HG02973 (cell line): ENCODE data around the gene PABPN1L.

Source experiments
- ATAC-seq: cut with Tn5 transposase; IDR thresholded peaks from one replicate; pipeline ENCODE4 v1.9.1; 2021; ENCODE audit warnings: moderate library complexity; ENCODE audit not compliant: unreplicated experiment

Gene PABPN1L

DNA sequence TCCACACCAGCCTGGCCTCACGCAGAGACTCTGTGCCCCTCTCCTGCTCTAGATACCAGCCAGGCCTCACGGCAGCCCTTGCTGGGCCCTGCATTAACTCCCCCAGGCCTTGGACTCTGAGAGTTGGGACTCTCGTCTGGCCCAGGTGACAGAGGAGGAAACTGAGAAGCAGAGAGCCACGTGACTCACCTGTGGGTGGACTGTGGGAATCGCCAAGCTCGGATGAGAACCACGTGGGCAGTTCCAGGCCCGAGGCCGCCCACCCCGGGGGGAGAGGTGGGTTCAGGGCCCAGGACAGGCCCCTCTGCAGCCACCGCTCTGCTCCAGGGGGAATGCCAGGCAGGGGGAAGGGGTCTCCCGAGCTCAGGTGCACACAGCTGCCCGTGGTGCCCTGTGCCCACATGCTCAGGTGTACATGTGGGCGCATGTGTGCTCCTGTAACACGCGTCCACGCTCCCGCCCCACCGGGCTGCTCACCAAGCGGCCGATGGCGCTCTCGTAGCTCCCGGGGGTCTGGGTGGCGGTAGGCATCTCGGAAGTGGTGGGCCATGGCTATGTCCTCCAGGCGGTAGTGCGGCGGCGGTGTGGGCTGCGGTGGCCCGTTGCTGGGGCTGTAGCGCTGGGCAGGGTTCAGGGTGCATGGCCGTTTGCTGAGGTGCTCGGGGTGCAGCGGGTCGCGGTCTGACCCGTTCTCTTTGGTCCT, 18.3 kb upstream of the PABPN1L start:
- ATAC-seq, result no peak

DNA sequence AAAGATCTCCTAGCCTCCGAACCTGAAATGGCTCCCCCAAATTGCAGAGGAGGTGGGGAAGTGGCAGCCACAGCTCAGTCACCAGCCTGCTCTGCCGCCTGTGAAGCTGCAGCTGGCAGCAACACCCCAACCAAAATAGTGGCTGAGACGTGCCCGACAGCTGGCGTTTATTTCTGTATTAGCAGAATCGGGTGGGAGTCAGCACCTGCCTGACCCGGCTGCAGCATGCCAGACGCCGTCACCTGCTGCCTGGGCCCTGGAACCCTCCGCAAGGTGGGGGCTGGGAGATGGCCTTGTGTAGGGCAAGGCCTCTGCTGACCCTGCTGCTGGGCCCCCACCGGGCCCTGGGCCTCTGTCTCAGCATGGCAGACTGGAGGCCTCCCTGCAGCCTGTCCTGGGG, 17.5 kb upstream of the PABPN1L start:
- no peak for ATAC-seq

DNA sequence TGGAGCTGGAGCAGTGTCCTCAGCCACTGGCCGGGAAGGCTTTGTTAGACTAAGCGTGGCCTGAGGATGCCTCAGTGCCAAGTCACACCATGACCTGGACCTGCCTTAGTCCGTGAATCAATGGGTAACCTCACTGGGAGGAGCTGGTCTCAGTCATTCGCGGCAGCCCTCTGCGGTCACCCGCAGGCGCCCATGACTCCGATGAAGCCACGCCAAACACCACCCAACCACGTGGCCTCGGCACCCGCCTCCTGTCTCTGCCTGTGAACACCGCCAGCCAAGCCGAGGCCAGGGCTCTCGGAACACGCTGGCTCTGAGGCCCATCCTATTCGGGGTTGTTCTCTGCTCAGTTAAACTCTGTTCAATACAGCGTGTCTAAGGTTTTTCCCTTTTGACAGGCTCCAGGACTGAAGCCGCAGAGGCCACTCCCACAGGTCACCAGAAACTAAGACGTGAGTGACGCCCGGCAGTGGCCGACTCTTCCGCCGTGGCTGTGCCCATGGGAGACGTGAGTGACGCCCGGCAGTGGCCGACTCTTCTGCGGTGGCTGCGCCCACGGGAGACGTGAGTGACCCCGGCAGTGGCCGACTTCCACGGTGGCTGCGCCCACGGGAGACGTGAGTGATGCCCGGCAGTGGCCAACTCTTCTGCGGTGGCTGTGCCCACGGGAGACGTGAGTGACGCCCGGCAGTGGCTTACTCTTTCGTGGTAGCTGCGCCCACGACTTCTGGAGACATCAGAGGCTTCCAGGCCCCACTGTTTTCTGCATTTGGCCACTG, 16.8 kb upstream of the PABPN1L start:
- no peak for ATAC-seq

DNA sequence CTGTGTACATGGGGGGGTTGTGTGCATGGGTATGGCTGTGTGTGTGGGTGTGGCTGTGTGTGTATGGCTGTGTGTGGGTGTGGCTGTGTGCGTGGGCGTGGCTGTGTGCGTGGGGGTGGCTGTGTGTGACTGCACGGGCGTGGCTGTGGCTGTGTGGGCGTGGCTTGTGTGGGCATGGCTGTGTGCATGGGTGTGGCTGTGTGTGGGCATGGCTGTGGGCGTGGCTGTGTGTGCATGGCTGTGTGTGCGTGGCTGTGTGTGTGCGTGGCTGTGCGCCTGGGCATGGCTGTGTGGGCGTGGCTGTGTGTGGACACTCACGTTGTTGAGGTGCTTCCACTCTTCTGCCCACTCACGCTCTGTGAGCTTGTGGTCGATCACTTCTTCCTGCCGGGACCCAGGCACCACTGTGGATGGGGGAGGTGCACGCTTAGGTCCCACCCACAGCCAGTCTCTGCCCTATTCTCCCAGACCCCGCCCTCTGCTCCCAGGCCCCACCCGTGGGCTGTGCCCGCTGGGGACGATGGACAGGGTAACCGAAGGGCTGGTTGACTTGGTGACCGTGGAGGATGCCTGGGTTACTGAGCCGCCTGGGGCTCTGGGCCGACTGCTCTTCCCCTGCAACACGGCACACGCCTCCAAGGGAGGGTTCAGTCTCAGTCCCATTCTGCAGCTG, 16.0 kb upstream of the PABPN1L start:
- ATAC-seq, result no peak

DNA sequence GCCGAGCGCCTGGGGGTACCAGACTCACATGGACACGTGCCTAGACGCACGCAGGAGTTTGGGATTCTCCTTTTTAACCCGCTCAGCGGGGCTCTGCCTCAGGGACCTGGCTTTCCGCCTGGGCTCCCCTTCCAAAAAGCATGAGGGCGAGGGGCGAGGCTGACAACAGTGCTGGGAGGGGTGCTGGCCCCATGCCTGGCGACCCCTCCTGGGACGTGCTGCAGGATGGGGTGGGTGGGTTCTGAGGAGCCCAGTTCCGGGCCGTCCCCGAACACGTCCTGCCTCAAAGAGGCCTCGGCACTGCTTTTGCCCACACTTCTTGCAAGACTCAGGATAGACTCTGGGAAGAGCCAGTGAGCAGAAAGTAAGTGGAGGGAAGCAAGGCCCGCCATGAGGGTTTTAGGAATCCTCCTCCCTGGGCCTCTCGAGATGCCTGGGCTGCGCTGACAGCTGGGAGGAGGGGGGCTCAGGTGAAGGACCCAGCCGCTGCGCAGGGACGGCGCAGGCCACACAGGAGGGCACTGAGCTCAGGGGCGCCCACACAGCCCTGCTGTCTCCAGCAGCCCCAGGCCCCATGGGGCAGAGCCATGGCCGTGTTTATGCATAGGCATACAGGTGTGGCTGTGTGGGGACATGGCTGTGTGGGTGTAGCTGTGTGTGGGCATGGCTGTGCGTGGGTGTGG, 15.4 kb upstream of the PABPN1L start:
- no peak for ATAC-seq

DNA sequence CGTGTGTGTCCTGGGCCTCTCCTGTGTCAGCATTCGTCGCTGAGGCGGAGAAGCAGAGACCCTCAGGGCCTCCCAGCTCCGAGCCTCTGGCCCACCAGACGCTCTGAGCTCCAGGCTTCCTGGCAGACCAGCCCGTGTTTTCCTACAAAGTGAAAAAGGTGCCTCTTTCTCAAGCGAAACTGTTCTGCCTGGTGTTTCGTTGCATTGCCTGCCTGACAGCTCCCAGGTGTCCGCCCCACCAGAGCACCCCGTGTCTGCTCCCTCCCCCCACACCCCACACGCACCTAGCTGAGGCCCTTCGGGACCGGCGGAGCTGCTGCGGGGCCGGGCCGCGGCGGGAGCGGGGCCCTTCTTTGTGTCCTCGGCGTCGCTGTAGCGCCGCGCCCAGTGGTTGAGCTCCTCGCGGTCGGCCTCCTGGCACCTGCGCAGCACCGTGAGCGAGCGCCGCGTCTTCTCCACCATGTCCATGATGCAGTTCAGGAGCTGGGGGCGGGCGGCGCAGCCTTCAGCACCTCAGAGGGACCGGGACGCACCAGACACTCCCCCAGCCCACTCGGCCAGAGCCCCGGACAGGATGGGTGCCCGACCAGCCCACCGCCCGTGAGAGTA, 14.7 kb upstream of the PABPN1L start:
- no peak for ATAC-seq

DNA sequence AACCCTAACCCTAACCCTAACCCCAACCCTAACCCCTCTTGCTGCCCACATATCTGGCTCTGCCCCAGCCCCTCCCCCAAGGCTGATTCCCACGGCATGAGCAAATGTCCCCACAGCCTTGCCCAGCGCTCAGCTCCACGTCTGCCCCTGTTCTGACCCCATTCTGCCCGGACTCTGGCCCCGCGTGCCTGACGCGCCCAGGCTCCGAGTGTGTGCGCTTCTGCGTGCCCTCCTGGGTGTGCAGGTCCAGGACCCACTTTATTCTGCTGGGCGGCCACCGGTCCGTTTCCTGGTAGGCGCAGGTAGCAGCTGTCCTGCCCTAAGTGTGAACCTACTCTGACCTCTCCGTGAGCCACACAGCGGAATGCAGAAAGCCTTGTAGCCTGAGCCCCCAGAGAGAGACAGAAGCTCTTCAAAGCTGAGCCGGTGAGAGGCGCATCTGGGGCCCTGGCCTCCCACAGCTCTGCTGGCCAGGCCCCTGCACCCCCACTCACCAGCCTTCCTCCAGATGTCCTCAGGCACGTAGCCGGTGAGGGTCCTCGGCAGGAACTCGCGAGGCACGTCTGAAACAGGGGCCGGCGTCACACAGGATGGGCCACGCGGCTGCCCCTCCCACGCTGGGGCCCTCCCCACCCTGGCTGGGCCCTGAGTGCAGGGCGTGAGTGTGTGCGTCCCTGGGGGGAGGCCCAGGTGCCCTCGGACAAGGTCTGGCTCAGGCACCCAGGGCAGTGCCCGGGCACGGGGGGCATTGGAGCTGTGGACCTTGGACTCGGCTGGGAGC, 14.0 kb upstream of the PABPN1L start:
- no peak for ATAC-seq

DNA sequence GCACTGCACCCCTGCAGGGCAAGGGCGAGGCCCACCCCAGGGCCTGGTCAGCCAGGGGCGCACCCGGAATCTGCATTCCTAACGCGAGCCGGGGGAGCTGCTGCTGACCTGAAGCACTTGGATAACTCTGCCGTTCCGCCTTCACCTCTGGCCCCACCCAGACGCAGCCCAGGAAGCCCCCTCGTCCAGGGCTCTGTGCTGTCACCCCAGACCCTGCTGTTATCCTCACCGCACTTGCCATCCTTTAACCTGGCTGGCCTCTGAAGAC, 13.3 kb upstream of the PABPN1L start:
- no peak for ATAC-seq

DNA sequence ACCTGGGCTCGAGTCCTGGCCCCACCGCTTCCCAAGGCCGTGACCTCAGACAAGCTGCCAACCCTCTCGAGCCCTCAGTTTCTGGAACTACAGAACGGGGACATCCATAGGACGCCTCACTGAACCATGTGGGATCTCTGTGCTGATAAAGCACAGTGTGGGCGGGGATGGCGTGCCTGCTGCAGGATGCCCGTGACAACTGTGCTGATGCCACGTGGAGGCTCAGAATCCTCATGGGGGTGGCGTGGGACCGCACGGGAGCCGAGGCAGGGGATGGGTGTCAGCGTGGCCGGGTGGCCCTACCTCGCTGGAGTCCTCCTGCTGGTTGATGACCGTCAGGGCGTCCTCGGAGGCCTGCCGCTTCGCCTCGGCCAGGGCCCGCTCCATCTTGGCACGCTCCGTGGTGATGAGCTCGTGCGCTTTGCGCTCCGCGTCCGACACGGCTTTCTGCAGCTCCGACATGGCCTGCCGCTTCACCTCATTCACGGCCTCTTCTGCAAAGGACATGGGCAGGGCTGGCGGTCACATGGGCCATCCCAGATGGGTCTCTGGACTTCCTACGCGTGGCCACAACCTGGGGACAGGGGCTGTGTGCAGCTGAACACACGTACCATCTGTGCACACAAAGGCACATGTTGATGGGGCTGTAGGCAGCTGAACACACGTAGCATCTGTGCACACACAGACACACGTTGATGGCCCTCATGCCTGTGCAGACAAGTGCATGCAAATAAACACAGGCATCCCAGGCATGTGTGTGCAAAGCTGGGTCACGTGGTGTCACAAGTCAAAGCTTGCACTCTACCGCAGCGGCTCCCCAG, 12.7 kb upstream of the PABPN1L start:
- no peak for ATAC-seq

DNA sequence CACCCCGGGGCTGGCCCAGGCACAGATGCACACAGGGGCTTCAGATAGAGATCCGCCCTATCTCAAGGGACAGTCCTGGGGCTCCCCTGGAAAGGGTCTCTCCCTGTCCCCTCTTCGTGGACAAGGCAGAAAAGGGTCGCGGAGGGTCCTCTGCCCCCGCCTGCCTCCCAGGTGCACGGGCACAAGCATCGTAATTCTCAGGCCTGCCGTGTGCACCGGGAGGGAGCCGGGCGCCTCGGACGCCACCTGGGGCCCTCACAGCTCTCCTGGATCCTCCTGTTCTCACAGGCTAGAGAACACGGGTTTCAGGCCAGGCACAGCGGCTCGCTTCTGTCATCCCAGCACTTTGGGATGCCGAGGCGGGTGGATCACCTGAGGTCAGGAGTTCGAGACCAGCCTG, 11.9 kb upstream of the PABPN1L start:
- no peak for ATAC-seq

DNA sequence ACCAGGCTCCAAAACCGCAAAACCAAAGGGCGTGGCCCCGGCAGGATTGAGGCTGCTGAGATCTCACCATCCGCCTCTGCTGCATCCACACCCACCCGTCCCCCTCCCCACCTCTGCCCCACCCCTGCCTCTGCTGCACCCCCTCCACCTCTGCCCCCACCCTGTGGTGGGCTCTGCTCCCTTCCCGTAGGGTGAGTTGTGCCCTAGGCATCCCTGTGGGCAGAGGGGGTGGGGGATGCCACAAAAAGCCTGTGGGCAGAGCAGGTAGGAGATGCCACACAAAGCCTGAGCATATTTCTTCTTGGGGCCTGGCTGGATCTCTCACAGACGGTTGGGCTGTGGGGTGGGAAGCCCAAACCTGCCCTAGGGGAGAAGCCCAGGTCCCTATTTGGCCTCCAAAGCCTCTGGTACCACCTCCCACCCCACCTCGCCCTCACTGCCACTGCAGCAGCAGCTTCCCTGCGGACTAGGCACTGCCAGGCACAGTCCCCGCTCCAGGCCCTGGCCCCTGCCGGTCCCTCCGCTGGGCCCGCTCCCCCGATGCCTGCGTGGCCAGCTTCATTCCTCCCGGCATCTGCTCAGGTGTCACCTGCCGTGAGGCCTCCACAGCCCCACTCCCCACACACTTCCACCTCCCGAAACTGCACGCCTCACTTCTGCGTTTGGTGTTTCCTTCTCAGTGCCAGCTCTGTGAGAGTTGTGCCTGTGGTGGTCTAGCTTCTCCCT, 11.3 kb upstream of the PABPN1L start:
- no peak for ATAC-seq

DNA sequence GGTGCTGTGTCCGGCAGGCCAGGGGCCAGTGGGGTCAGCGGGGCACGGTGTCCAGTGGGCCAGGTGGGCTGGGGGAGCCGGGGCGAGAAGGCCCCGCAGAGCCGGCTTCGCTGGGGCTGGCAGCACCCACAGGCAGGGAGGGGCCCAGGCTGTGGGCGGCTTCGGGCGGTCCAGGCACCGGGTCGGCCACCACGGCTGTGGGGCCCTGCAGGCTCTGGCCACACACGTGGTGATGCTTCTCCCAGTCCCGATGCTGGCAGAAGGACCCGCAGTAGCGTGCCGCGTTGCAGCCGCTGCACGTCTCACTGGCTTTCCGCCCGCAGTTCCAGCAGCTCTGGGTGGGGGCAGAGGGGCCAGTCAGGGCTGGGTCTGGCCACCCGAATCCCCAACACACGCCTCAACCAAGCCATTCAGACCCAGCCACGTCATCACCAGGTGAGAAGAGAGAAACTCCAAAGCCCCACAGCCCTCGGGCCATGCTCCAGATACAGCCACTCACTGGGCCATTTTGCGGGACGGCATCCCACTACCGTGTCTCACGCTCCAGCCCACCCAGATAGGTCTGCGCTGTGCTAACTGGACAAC, 10.6 kb upstream of the PABPN1L start:
- no peak for ATAC-seq

DNA sequence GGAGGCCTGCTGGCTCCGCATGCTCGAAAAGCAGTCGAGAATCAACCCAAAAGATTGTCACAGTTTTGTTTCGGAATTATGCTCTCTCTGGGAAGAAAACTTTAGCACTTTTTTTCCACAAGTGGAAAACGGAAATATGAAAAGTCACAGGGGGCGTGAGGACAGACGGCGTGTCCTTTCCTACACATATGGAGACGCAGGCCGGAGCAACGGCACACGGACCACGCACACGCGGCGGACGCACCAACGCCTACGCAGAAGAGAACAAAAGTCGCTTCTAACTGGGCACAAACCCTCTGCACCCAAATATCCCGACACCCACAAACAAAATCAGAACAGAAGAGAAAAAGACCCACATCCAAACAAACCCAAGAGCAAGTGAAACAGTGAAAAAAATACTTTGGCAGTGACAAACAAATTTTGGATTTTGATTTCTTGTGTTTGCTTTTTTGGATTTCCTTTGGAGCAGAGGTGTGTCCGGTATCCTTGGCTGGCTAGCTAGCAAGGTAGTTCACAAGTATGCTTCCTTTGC, 9.3 kb upstream of the PABPN1L start:
- ATAC-seq, result no peak

DNA sequence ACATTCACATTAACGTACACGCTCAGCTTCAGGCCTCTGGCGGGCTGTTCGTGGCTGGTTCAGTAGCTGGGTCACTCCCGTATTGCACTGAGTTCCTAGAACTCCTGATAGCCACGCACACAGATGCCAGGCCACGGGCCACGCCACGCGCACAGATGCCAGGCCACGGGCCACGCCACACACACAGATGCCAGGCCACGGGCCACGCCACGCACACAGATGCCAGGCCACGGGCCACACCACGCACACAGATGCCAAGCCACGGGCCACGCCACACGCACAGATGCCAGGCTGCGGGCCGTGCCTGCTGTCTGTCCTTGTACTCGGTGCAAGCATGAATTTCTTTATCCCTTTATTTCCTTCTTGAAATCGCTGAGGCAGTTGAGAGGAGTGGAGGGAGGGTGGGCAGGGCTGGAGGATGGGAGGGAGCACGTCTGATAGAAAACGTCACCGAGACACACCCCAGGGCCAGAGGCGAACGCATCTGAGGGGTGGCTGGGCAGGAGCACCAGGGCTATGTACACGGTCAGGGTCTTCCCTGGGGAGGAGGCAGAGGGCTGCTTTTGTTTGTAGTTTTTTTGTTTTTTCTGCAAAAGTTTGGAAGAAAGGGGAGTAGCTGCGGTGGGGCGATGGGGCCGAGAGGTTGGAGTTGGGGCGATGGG, 8.6 kb upstream of the PABPN1L start:
- no peak for ATAC-seq

DNA sequence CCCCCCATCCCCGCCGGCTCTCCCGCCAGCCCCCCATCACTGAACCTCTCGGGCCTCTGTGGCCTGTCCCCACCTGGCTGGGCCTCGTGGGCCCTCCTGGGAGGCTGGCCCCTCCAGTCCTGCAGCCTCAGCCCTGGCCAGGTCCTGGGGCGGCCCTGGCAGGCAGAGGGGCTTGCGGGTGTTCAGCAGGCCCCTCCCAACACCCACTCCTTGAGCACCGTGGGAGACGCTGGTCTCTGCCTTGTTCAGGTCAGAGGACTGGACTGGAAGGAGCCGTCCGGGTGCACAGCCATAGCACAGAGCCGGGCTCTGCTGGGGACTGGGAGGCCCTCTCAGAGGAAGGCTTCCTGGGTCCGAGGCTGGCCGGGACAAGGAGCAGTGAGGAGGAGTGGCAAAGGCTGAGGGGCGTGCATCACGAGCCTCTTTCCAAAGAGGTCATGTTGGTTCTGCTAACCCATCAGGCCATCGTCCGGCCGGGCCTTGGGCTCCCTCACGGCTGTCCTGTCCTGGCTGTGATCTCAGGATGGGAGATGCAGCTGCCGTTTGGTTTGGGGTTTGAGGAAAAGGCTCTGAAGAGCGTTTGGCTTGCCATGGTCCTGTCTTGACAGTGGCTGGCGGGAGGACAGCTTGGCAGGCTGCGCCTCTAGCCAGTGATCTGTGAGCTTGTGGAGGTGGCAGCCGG, 6.3 kb upstream of the PABPN1L start:
- ATAC-seq, result no peak

DNA sequence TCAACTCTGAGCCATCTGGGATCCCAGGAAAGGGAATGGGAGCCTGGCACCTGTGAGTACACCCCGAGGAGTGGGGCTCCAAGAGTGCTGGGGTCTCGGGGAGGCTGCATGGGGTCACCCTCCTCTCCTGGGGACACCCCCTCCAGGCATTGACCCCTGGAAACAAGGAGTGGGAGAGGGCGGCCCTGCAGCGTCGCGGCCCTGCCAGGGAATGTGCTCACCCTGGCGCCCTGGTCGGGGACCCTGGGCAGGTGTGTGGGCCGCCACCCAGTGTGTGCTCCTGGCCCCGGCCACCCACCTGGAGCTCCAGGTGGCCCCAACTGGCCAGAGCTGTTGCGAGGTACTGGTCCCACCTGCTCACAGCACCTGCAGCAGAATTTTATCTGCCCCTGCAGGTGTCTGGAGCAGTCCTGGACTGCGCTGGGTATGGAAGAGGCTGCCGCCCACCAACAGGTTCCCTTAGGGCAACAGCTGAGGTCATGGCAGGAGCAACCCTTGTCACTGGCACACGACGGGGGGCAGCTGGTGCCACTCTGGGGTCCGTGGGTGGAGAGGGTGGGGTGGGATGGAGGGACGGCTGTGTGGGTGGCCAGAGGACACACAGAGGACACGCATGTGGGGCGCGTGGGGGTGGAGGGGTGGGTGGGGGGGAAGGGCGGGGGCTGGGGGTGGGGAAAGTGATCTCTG, 5.4 kb upstream of the PABPN1L start:
- ATAC-seq, result no peak

DNA sequence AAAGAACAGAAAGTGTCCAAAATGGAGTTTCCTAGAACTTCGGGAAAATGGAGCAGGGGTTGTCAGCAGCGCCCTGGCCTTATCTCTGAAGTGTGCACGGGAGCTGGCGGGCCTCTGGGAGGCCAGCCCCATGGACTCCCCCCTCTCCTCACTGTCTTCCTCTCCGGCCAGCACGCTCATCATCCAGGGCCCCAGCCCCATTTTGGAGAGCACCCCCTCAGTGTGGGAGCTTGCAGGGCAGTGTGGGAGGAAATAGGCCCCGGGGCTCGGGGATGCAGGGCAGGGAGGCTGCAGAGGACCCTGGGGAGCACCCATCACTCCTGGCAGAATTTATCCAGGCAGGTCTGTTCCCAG, 4.9 kb upstream of the PABPN1L start:
- ATAC-seq, result no peak
